Liver (tissue), 3 donors: ENCODE measurements around the gene DMXL2.

Experiments used
- ATF3 ChIP-seq: IDR thresholded peaks from 2 replicates; pipeline ENCODE4 v1.6.1; 2016; ENCODE audit warnings: antibody characterized with exemption
- CTCF ChIP-seq: fragments of 150-350 bp; IDR thresholded peaks from 2 replicates; pipeline ENCODE4 v1.5.1; 2017; ENCODE audit warnings: improper control_type of control experiment, low read depth, low read length; ENCODE audit not compliant: missing input control
- EGR1 ChIP-seq, 2 donors: IDR thresholded peaks; 2 replicates each; pipeline ENCODE4 v1.6.1; 2016 to 2018; ENCODE audit warnings: antibody characterized with exemption in 2 of 2, low read depth in 2 of 2
- GABPA ChIP-seq, 2 donors: IDR thresholded peaks in 1 of 2; conservative IDR thresholded peaks in 1 of 2; 2 replicates each; pipeline ENCODE4 v1.6.1; 2016; ENCODE audit warnings: antibody characterized with exemption in 2 of 2, mild to moderate bottlenecking in 1 of 2, moderate library complexity in 1 of 2
- JUND ChIP-seq, 2 donors: IDR thresholded peaks; 2 replicates each; pipeline ENCODE4 v1.6.1; 2016; ENCODE audit warnings: antibody characterized with exemption in 2 of 2
- MAX ChIP-seq: IDR thresholded peaks from 2 replicates; pipeline ENCODE4 v1.6.1; 2016; ENCODE audit warnings: antibody characterized with exemption
- RAD21 ChIP-seq, 2 donors: IDR thresholded peaks; 2 replicates each; pipeline ENCODE4 v1.6.1; 2016; ENCODE audit warnings: antibody characterized with exemption in 2 of 2, mild to moderate bottlenecking in 2 of 2
- REST ChIP-seq: IDR thresholded peaks from 2 replicates; pipeline ENCODE4 v1.6.1; 2016; ENCODE audit warnings: antibody characterized with exemption, mild to moderate bottlenecking
- SP1 ChIP-seq: IDR thresholded peaks from 2 replicates; pipeline ENCODE4 v1.6.1; 2018; ENCODE audit warnings: antibody characterized with exemption, mild to moderate bottlenecking
- TAF1 ChIP-seq: conservative IDR thresholded peaks from 2 replicates; pipeline ENCODE4 v1.6.1; 2016; ENCODE audit warnings: antibody characterized with exemption, mild to moderate bottlenecking
- YY1 ChIP-seq: IDR thresholded peaks from 2 replicates; pipeline ENCODE4 v1.6.1; 2016; ENCODE audit warnings: antibody characterized with exemption, mild to moderate bottlenecking
- ZBTB33 ChIP-seq: IDR thresholded peaks from 2 replicates; pipeline ENCODE4 v1.6.1; 2016; ENCODE audit warnings: antibody characterized with exemption
- donor health status: healthy.
- donor health status: healthy.

GRCh38 chr15:51585986-51586385 lies 36.6 kb downstream of the DMXL2 start:
- no peak for TF ChIP-seq CTCF
- TF ChIP-seq SP1, result no peak
- TF ChIP-seq ZBTB33, result no peak
- TF ChIP-seq TAF1, result no peak
- no peak for TF ChIP-seq MAX
- TF ChIP-seq RAD21 (IDR thresholded peaks at IDR 0.05), result no peak
- TF ChIP-seq REST, result no peak
- no peak for TF ChIP-seq EGR1 (IDR thresholded peaks at IDR 0.05; ENCODE audit: low read depth in 2 of 2)
- no peak for TF ChIP-seq GABPA (IDR thresholded peaks at IDR 0.05 in 1 of 2, conservative IDR thresholded peaks at IDR 0.05 in 1 of 2)
- no peak for TF ChIP-seq ATF3
- no peak for TF ChIP-seq YY1
- TF ChIP-seq JUND (IDR thresholded peaks at IDR 0.05), result no peak
